GM19351 (cell line): Measurements from ENCODE around the gene EIF4G2.
A peak's percentile ranks its signal among the peaks of the same experiment; 100 is the strongest.
"Not testable (repeated sequence)": the region's sequence is repeated elsewhere in the genome, so short reads cannot be mapped to it uniquely, and the experiment has no call there.

ENCODE experiments used
- ATAC-seq: cut with Tn5 transposase; IDR thresholded peaks from one replicate; pipeline ENCODE4 v1.9.1; 2021; ENCODE audit warnings: mild to moderate bottlenecking, moderate library complexity; ENCODE audit not compliant: unreplicated experiment

The EIF4G2 gene

GRCh38 chr11:10808553-10809372, at the start of gene EIF4G2:
TSS of gene EIF4G2 (minus strand) at chr11:10808926.
- peak; percentile 94 for ATAC-seq

- ATAC-seq = peak; percentile 86
Observed at GRCh38 chr11:10857709-10858438, 49.1 kb upstream of the EIF4G2 start, which contains the start of gene ZBED5. TSS of gene ZBED5 (minus strand) at chr11:10858053. CDS start at chr11:10854945, 3,108 bp downstream.

- peak; percentile 20 for ATAC-seq
Observed at GRCh38 chr11:10857459-10857708, 48.7 kb upstream of the EIF4G2 start.

- ATAC-seq = peak; percentile 1
Observed at GRCh38 chr11:10856689-10857458, 48.1 kb upstream of the EIF4G2 start.

- no peak for ATAC-seq
Observed at GRCh38 chr11:10855295-10855694, 46.6 kb upstream of the EIF4G2 start.

- no peak for ATAC-seq
Observed at GRCh38 chr11:10847960-10848860, 39.5 kb upstream of the EIF4G2 start.

- no peak for ATAC-seq
Observed at GRCh38 chr11:10846660-10847059, 37.9 kb upstream of the EIF4G2 start.

- ATAC-seq = no peak
Observed at GRCh38 chr11:10845589-10845988, 36.9 kb upstream of the EIF4G2 start.

- no peak for ATAC-seq
Observed at GRCh38 chr11:10844796-10845195, 36.1 kb upstream of the EIF4G2 start.

- ATAC-seq = no peak
Observed at GRCh38 chr11:10844356-10844755, 35.6 kb upstream of the EIF4G2 start.

- ATAC-seq = no peak
Observed at GRCh38 chr11:10838881-10839280, 30.2 kb upstream of the EIF4G2 start.

- no peak for ATAC-seq
Observed at GRCh38 chr11:10838083-10838482, 29.4 kb upstream of the EIF4G2 start.

GRCh38 chr11:10836884-10837283, 28.2 kb upstream of the EIF4G2 start:
- ATAC-seq = not testable (repeated sequence)

- ATAC-seq = no peak
Observed at GRCh38 chr11:10829139-10829538, 20.4 kb upstream of the EIF4G2 start.

- no peak for ATAC-seq
Observed at GRCh38 chr11:10828402-10828801, 19.7 kb upstream of the EIF4G2 start.

- ATAC-seq = peak; percentile 67
Observed at GRCh38 chr11:10824888-10825287, 16.2 kb upstream of the EIF4G2 start.

GRCh38 chr11:10823152-10823579, 14.4 kb upstream of the EIF4G2 start:
- ATAC-seq = no peak

- ATAC-seq = not testable (repeated sequence)
Observed at GRCh38 chr11:10822491-10822890, 13.8 kb upstream of the EIF4G2 start.

GRCh38 chr11:10818594-10818993, 9.9 kb upstream of the EIF4G2 start:
- no peak for ATAC-seq

GRCh38 chr11:10813945-10814344, 5.2 kb upstream of the EIF4G2 start:
- ATAC-seq = no peak
